OCI-M1 (cell line): ENCODE data around the gene AKR7A2.

Source experiments
- DNase-seq: peaks from one replicate; lab custom pipeline; 2025; lab: John Stamatoyannopoulos, UW

The AKR7A2 gene

GRCh38 chr1:19325958-19326747, 14.2 kb upstream of the AKR7A2 start:
- DNase-seq: no peak

GRCh38 chr1:19325368-19325957, 13.5 kb upstream of the AKR7A2 start:
- peak; percentile 96 for DNase-seq

- no peak for DNase-seq
These were observed 12.7 kb upstream of the AKR7A2 start for GRCh38 chr1:19324665-19324990.

GRCh38 chr1:19323987-19324664, 12.2 kb upstream of the AKR7A2 start:
- no peak for DNase-seq

- no peak for DNase-seq
These were observed 10.5 kb upstream of the AKR7A2 start for GRCh38 chr1:19322481-19322880.

GRCh38 chr1:19321071-19321470, 9.1 kb upstream of the AKR7A2 start:
- DNase-seq: no peak

GRCh38 chr1:19319196-19319595, 7.3 kb upstream of the AKR7A2 start:
- DNase-seq: no peak

- DNase-seq: no peak
These were observed 5.4 kb upstream of the AKR7A2 start for GRCh38 chr1:19317126-19317910.

- DNase-seq: peak; percentile 34
These were observed 3.6 kb upstream of the AKR7A2 start for GRCh38 chr1:19315378-19316198.

GRCh38 chr1:19313961-19314882, 2.3 kb upstream of the AKR7A2 start:
- no peak for DNase-seq

- DNase-seq: no peak
These were observed 1.7 kb upstream of the AKR7A2 start for GRCh38 chr1:19313636-19313959.

- DNase-seq: no peak
These were observed 1.1 kb upstream of the AKR7A2 start for GRCh38 chr1:19312782-19313635.

- DNase-seq: no peak
These were observed 427 bp downstream of the AKR7A2 start for GRCh38 chr1:19311503-19311930.

- DNase-seq: peak; percentile 14
These were observed 1.0 kb downstream of the AKR7A2 start for GRCh38 chr1:19310720-19311502.

GRCh38 chr1:19310061-19310460, 1.9 kb downstream of the AKR7A2 start:
- no peak for DNase-seq

- DNase-seq: no peak
These were observed 2.7 kb downstream of the AKR7A2 start for GRCh38 chr1:19309123-19309813.

- DNase-seq: no peak
These were observed 3.4 kb downstream of the AKR7A2 start for GRCh38 chr1:19308509-19308907.

GRCh38 chr1:19307794-19308508, 4.0 kb downstream of the AKR7A2 start:
- no peak for DNase-seq
